Stimulated activated memory B cell treated with anti-CD40 and anti-IgM and Interleukin-4, amounts not matched to agents 10 μg/mL and 1 μg/mL and 100 μg/mL, for 72 hours (primary cell): ENCODE data around the gene CD300LD.

ENCODE experiments used
- ATAC-seq: fragments of 150-1000 bp; cut with Tn5 transposase; 2 replicates; pipeline ENCODE4 v1.10.0; 2021
- H3K27ac Mint-ChIP-seq: one replicate; pipeline ENCODE4 v1.8.0; 2022; ENCODE audit warnings: mild to moderate bottlenecking, mixed read lengths
- H3K27me3 Mint-ChIP-seq: one replicate; pipeline ENCODE4 v1.8.0; 2022; ENCODE audit warnings: mixed read lengths
- H3K36me3 Mint-ChIP-seq: one replicate; pipeline ENCODE4 v1.8.0; 2022; ENCODE audit warnings: mixed read lengths
- H3K4me1 Mint-ChIP-seq: one replicate; pipeline ENCODE4 v1.8.0; 2022; ENCODE audit warnings: mixed read lengths
- H3K4me3 Mint-ChIP-seq: one replicate; pipeline ENCODE4 v1.8.0; 2022; ENCODE audit warnings: mild to moderate bottlenecking, moderate library complexity, mixed read lengths
- H3K9me3 Mint-ChIP-seq: one replicate; pipeline ENCODE4 v1.8.0; 2022; ENCODE audit warnings: mixed read lengths

CD300LD gene

GRCh38 chr17:74619077-74619673 is 27.1 kb upstream of the CD300LD start:
- H3K4me1 Mint-ChIP-seq, result no peaks in the 10 kb centered on the region
- no peaks in the 10 kb centered on the region for H3K36me3 Mint-ChIP-seq
- no peak for ATAC-seq
- H3K27ac Mint-ChIP-seq, result no peak overlapping the region
- H3K9me3 Mint-ChIP-seq, result no peaks in the 10 kb centered on the region
- no peak overlapping the region for H3K4me3 Mint-ChIP-seq
- H3K27me3 Mint-ChIP-seq, result peaks cover 60% of the 10 kb centered on the region

GRCh38 chr17:74618451-74618850 is 26.4 kb upstream of the CD300LD start:
- Mint-ChIP-seq H3K4me3 (no peak overlapping the region), H3K27ac (no peak overlapping the region), H3K9me3 (no peaks in the 10 kb centered on the region), H3K27me3 (peaks cover 53% of the 10 kb centered on the region), H3K4me1 (no peaks in the 10 kb centered on the region), H3K36me3 (no peaks in the 10 kb centered on the region)
- peak; percentile 36 for ATAC-seq

DNA sequence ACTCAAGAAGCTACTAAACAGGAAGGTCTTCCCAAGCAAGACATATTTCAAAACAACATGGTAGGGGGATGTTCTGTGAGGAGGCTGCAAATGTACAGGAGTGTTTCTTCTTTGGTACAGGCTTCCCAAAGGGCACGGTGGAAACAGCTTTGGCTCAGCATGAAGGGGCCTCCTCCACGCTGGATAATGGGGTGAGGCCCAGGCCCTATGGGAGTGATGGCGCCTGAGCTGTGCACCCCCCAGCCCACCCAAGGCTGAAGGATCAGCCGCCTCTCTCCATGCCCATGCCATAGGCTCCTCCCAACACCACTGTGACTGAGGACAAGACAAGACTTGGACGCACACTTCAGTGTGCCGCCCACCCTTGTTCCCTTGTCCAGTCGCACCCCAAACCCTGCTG is 24.6 kb upstream of the CD300LD start:
- Mint-ChIP-seq H3K27me3 (peaks cover 44% of the 10 kb centered on the region), H3K27ac (no peak overlapping the region), H3K9me3 (no peaks in the 10 kb centered on the region), H3K4me1 (peaks cover 11% of the 10 kb centered on the region), H3K4me3 (no peak overlapping the region), H3K36me3 (no peaks in the 10 kb centered on the region)
- no peak for ATAC-seq

- peaks cover 16% of the 10 kb centered on the region for H3K4me1 Mint-ChIP-seq
- ATAC-seq, result no peak
- no peaks in the 10 kb centered on the region for H3K36me3 Mint-ChIP-seq
- no peak overlapping the region for H3K27ac Mint-ChIP-seq
- peaks cover 39% of the 10 kb centered on the region for H3K27me3 Mint-ChIP-seq
- H3K9me3 Mint-ChIP-seq, result peaks cover 4% of the 10 kb centered on the region
- H3K4me3 Mint-ChIP-seq, result no peak overlapping the region
These were observed 20.0 kb upstream of the CD300LD start for GRCh38 chr17:74612046-74612445.

DNA sequence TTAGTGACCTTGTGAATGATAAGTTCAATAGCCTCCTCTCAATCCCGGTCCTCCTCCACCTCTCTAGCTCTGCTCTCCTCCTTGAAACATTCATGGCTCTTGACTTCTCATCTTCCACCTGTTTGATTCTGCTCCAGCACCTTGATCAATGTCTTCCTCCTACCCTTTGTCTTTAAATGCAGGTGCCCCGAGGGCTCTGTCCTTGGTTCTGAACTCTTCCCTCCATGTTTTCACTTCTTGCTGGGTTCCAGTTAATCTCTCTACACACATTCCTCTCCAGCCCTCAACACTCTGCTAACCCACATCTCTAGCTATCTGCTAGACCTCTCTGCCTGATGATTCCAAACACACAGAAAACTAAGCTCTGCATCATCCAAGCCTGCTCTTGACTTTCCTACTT is 18.0 kb upstream of the CD300LD start:
- Mint-ChIP-seq H3K9me3 (peaks cover 4% of the 10 kb centered on the region), H3K4me3 (no peak overlapping the region), H3K27ac (no peak overlapping the region), H3K36me3 (no peaks in the 10 kb centered on the region), H3K27me3 (peaks cover 30% of the 10 kb centered on the region), H3K4me1 (peaks cover 21% of the 10 kb centered on the region)
- ATAC-seq, result no peak

DNA sequence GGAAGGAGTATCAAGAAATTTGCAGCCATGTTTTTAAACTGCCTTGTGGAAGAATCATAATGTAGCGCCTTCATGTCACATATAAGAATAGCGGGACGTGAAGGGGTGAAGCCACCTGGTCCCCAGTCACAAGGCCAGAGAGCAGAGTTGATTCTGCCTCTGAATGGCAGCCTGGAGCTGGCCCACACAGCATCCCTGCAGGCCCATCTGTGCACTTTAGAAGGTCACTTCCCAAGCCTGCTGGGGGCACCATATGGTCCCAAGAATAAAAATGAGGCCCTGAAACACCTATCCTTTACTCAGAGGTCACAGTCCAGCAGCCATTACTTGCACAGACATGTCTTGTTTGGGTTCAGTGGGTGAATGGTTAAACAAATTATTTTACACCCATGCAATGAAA is 16.4 kb upstream of the CD300LD start:
- Mint-ChIP-seq H3K27ac (no peak overlapping the region), H3K4me3 (no peak overlapping the region), H3K27me3 (peaks cover 27% of the 10 kb centered on the region), H3K36me3 (no peaks in the 10 kb centered on the region), H3K4me1 (peaks cover 32% of the 10 kb centered on the region), H3K9me3 (peaks cover 4% of the 10 kb centered on the region)
- no peak for ATAC-seq

GRCh38 chr17:74607221-74607620 is 15.1 kb upstream of the CD300LD start:
- peaks cover 4% of the 10 kb centered on the region for H3K9me3 Mint-ChIP-seq

DNA sequence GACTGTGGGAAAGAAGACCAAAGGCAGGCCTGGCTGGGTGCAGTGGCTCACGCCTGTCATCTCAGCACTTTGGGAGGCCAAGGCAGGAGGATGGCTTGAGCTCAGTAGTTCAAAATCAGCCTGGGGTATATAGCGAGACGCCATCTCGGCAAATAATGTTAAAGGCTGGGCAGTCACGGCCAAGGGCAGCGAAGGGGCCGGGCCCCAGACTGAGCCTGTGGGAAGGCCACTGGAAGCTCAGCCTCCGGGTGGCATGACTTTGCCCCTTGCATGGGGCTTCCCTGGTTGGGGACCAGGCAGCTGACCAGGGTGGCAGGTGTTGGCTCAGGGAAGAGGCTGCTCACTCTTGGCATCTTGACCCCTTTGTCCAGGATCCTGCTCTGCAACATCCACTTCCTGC is 14.0 kb upstream of the CD300LD start:
- Mint-ChIP-seq H3K4me3 (no peak overlapping the region), H3K27ac (no peak overlapping the region), H3K9me3 (peaks cover 4% of the 10 kb centered on the region), H3K4me1 (peaks cover 35% of the 10 kb centered on the region), H3K27me3 (peaks cover 28% of the 10 kb centered on the region), H3K36me3 (no peaks in the 10 kb centered on the region)
- ATAC-seq, result no peak

More at GRCh38 chr17:74607221-74607620, 15.1 kb upstream of the CD300LD start:
- Mint-ChIP-seq H3K27ac (no peak overlapping the region), H3K36me3 (no peaks in the 10 kb centered on the region), H3K4me3 (no peak overlapping the region), H3K4me1 (peaks cover 34% of the 10 kb centered on the region), H3K27me3 (peaks cover 27% of the 10 kb centered on the region)
- ATAC-seq, result no peak

DNA sequence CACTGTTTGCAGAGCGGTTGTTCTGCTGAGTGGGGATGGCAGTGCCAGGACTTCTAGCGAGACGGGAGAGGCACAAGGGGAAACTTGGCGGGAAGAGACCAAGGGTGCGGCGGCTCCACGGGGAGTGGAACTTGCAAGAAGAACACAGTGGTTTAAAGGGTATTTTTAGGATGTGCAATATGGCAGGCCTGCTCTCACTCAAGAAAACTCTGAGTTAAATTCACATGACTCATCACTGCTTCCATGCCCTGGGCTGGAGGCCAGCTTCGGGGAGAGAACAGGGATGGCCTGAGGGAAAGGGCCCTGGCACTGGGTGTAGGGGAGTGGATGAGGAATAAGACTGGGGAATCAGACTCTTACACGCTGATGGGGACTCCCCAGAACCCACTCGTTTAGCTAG is 13.3 kb upstream of the CD300LD start:
- ATAC-seq, result no peak

GRCh38 chr17:74604761-74605160 is 12.7 kb upstream of the CD300LD start:
- H3K27me3 Mint-ChIP-seq, result peaks cover 40% of the 10 kb centered on the region
- H3K4me1 Mint-ChIP-seq, result peaks cover 46% of the 10 kb centered on the region
- no peak overlapping the region for H3K4me3 Mint-ChIP-seq
- no peak overlapping the region for H3K27ac Mint-ChIP-seq
- ATAC-seq, result no peak
- H3K9me3 Mint-ChIP-seq, result peaks cover 4% of the 10 kb centered on the region
- H3K36me3 Mint-ChIP-seq, result no peaks in the 10 kb centered on the region

More for the DNA sequence above, 13.3 kb upstream of the CD300LD start:
- H3K36me3 Mint-ChIP-seq, result no peaks in the 10 kb centered on the region
- peaks cover 34% of the 10 kb centered on the region for H3K27me3 Mint-ChIP-seq
- no peak overlapping the region for H3K27ac Mint-ChIP-seq
- H3K9me3 Mint-ChIP-seq, result peaks cover 4% of the 10 kb centered on the region
- peaks cover 40% of the 10 kb centered on the region for H3K4me1 Mint-ChIP-seq
- no peak overlapping the region for H3K4me3 Mint-ChIP-seq

DNA sequence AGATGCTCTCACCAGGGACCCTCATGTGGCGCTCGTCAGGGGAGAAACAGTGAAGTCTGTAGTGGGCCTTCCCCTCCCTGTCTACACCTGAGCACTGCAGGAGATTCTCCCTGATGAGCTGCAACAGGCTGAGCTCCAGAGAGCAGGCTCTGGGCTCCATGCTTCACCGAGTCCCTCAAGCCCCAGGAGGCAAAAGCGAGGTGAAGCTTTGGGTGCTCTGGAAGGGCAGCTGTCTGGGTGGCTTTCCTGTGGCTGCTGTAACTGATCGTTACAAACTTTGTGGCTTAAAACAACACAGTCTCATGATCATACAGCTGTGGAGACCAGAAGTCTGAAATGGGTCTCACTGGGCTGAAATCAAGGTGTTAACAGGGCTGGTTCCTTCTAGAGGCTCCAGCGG is 12.1 kb upstream of the CD300LD start:
- Mint-ChIP-seq H3K36me3 (no peaks in the 10 kb centered on the region), H3K27ac (no peak overlapping the region), H3K4me3 (no peak overlapping the region), H3K9me3 (peaks cover 4% of the 10 kb centered on the region), H3K4me1 (peaks cover 52% of the 10 kb centered on the region), H3K27me3 (peaks cover 46% of the 10 kb centered on the region)
- peak; percentile 90 for ATAC-seq

DNA sequence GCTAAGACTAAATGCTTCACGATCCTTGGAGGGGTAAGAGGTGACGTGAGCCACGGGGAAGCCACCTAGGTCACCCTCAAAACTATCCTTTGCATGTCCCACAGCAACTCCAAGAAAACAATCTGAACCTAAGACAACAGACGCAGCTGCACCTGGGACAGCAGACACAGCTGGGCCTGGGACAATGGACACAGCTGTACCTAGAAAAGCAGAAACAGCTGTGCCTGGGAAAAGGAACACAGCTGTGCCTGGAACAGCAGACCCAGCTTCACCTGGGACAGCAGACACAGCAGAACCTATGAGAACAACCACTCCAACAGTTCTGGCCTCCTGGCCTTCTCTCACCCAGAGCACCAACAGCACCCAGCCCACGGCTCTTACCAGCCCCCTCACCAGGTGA is 11.7 kb upstream of the CD300LD start:
- Mint-ChIP-seq H3K4me3 (no peak overlapping the region), H3K9me3 (peaks cover 4% of the 10 kb centered on the region), H3K27ac (no peak overlapping the region), H3K4me1 (peaks cover 56% of the 10 kb centered on the region), H3K36me3 (no peaks in the 10 kb centered on the region), H3K27me3 (peaks cover 47% of the 10 kb centered on the region)
- no peak for ATAC-seq

GRCh38 chr17:74603037-74603635 is 11.1 kb upstream of the CD300LD start:
- Mint-ChIP-seq H3K27me3 (peaks cover 44% of the 10 kb centered on the region), H3K9me3 (peaks cover 4% of the 10 kb centered on the region), H3K4me1 (peaks cover 62% of the 10 kb centered on the region), H3K36me3 (no peaks in the 10 kb centered on the region), H3K4me3 (no peak overlapping the region), H3K27ac (no peak overlapping the region)
- no peak for ATAC-seq

- no peaks in the 10 kb centered on the region for H3K36me3 Mint-ChIP-seq
- no peak for ATAC-seq
- H3K9me3 Mint-ChIP-seq, result no peaks in the 10 kb centered on the region
- H3K4me1 Mint-ChIP-seq, result peaks cover 57% of the 10 kb centered on the region
- peaks cover 34% of the 10 kb centered on the region for H3K27me3 Mint-ChIP-seq
- H3K27ac Mint-ChIP-seq, result no peak overlapping the region
- no peak overlapping the region for H3K4me3 Mint-ChIP-seq
These were observed 10.0 kb upstream of the CD300LD start for GRCh38 chr17:74601944-74602572.

- Mint-ChIP-seq H3K4me3 (no peak overlapping the region), H3K4me1 (peaks cover 49% of the 10 kb centered on the region), H3K9me3 (no peaks in the 10 kb centered on the region), H3K36me3 (no peaks in the 10 kb centered on the region), H3K27ac (peak overlapping the region; percentile 38), H3K27me3 (peaks cover 20% of the 10 kb centered on the region)
- no peak for ATAC-seq
These were observed 7.4 kb upstream of the CD300LD start for GRCh38 chr17:74599448-74599939.

GRCh38 chr17:74599023-74599399 is 6.9 kb upstream of the CD300LD start:
- ATAC-seq, result no peak
- Mint-ChIP-seq H3K4me3 (no peak overlapping the region), H3K36me3 (no peaks in the 10 kb centered on the region), H3K27me3 (peaks cover 20% of the 10 kb centered on the region), H3K9me3 (no peaks in the 10 kb centered on the region), H3K27ac (peak overlapping the region; percentile 38), H3K4me1 (peaks cover 45% of the 10 kb centered on the region)
